GM19467 (cell line): ENCODE data around the gene SCUBE2.

Source experiments
- ATAC-seq: cut with Tn5 transposase; IDR thresholded peaks from one replicate; pipeline ENCODE4 v1.9.1; 2021; ENCODE audit warnings: mild to moderate bottlenecking, moderate library complexity; ENCODE audit not compliant: unreplicated experiment

The SCUBE2 gene

DNA sequence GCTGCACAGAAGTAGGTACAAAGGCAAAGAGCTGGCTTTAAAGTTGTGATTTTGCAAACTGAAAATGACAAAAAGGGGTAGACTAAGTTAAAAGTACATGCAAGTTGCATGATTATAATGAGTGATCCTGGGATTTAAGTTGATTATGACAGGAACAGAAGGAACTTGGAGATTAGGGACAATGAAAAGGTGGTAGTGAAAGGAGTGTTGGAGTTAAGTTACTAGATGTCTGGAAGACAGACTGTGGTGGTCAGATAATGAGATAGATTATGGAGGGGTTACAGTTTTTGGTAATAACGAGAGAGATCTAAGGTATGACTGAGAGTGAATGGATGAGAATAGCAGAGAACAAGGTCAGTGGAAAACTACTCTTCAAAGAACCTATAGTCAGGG, 119.5 kb downstream of the SCUBE2 start:
- ATAC-seq: no peak

DNA sequence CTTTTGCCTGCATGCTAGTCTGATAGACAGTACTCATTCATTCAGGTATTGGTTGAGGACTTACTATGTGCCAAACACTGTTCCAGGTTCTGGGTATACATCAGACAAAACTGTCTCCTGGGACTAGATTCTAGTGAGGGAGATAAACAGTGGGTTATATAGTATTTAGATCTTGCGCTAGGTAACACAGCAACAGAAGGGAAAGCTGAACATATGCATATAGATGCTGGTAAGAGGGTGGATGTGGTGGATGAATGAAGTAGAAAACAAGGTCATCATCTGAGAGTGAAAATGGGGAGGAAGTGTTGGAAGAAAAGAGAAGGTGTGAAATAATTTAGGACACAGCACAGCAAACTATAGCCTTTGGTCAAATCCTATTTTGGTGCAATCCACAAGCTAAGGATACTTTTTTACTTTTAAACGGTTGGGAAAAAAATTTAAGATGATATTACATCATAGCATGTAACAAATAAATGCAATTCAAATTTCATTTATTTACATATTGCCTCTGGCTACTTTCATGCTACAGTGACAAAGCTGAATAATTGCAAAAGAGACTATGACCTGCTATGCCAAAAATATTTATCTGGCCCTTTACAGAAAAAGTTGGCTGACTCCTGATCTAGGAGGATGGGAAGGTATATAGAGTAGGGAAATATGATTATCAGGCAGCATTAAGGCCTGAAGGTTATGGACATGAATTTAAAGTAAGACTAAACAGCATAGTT, 120.0 kb downstream of the SCUBE2 start:
- ATAC-seq: no peak
